K562 (cell line): ENCODE data around the gene NEK2. TPM values are rescaled to one million over a fixed set of nuclear protein-coding genes. Genes with fewer than 3 reads are reported as not detected.

ENCODE experiments used
- C11orf30 ChIP-seq: fragments of 450-650 bp; IDR thresholded peaks from 2 replicates; pipeline ENCODE4 v1.6.1; 2016; ENCODE audit warnings: low read depth, mild to moderate bottlenecking
- CBX1 ChIP-seq: sonication (generic); IDR thresholded peaks from 2 replicates; pipeline ENCODE4 v1.6.1; 2016; ENCODE audit warnings: antibody characterized with exemption, low read depth, mild to moderate bottlenecking
- CCAR2 ChIP-seq: fragments of 200-400 bp; formaldehyde crosslinking; IDR thresholded peaks from 2 replicates; pipeline ENCODE4 v1.6.1; 2017; ENCODE audit warnings: mild to moderate bottlenecking, low read depth, low read length
- HNRNPUL1 ChIP-seq: fragments of 200-400 bp; formaldehyde crosslinking; IDR thresholded peaks from 2 replicates; pipeline ENCODE4 v1.6.1; 2017; ENCODE audit warnings: low read length
- IRF2 ChIP-seq: sonication (generic); formaldehyde crosslinking; IDR thresholded peaks from 2 replicates; pipeline ENCODE4 v1.8.1; 2022; ENCODE audit warnings: mild to moderate bottlenecking, missing genetic modification reagents
- KLF16 ChIP-seq: IDR thresholded peaks from 2 replicates; pipeline ENCODE4 v1.6.1; 2016; ENCODE audit warnings: antibody characterized with exemption
- MED1 ChIP-seq: sonication (generic); formaldehyde crosslinking; IDR thresholded peaks from 2 replicates; pipeline ENCODE4 v1.8.1; 2023; ENCODE audit warnings: missing genetic modification reagents, borderline replicate concordance
- MNT ChIP-seq, 2 experiments: fragments of 450-650 bp; conservative IDR thresholded peaks; 2 replicates each; pipeline ENCODE4 v1.6.1; 2017; ENCODE audit warnings: mild to moderate bottlenecking in 2 of 2, moderate library complexity in 2 of 2
- PBX2 ChIP-seq, 2 experiments: IDR thresholded peaks in 1 of 2; conservative IDR thresholded peaks in 1 of 2; 2 replicates each; pipeline ENCODE4 v1.6.1; 2016; ENCODE audit warnings: low read depth in 2 of 2, mild to moderate bottlenecking in 1 of 2, missing compliant biosample characterization in 1 of 2, missing genetic modification characterization in 1 of 2, moderate library complexity in 1 of 2
- PYGO2 ChIP-seq: fragments of 450-650 bp; IDR thresholded peaks from 2 replicates; pipeline ENCODE4 v1.6.1; 2016; ENCODE audit warnings: mild to moderate bottlenecking, missing genetic modification characterization, moderate library complexity, missing compliant biosample characterization
- RCOR1 ChIP-seq, 2 experiments: IDR thresholded peaks; 2 replicates each; pipeline ENCODE4 v1.6.1; 2012; ENCODE audit warnings: low read depth in 2 of 2, low read length in 2 of 2, borderline replicate concordance in 1 of 2, improper control_type of control experiment in 1 of 2
- RUNX1 ChIP-seq: sonication (generic); IDR thresholded peaks from 2 replicates; pipeline ENCODE4 v1.6.1; 2016; ENCODE audit warnings: antibody characterized with exemption, low read depth
- ZBTB17 ChIP-seq: fragments of 450-650 bp; formaldehyde crosslinking; IDR thresholded peaks from 2 replicates; pipeline ENCODE4 v1.4.0; 2020; ENCODE audit warnings: mild to moderate bottlenecking
- ZKSCAN3 ChIP-seq: fragments of 250-450 bp; sonication (Bioruptor Pico); IDR thresholded peaks from 2 replicates; pipeline ENCODE4 v1.4.0; 2020
- ZNF436 ChIP-seq: fragments of 250-450, 450-650 bp; sonication (Bioruptor Pico); formaldehyde crosslinking; IDR thresholded peaks from 2 replicates; pipeline ENCODE4 v1.7.0; 2020; ENCODE audit warnings: mild to moderate bottlenecking
- polyA plus RNA-seq, 8 experiments: library from polyadenylated mRNA; depleted of rRNA in 4 of 8; stranded (reverse) in 5 of 8; unstranded in 3 of 8; fragments of >200 nt; fragmentation: Nextera tagmentation in 2 of 8; fragmentation: Illumina TruSeq in 1 of 8; extraction: Ambion mirVana in 2 of 8; extraction: Trizol in 1 of 8; gene quantifications; 2 replicates each; pipeline versions ENCODE4 v1.2.1 to v1.2.3, GENCODE V29; 2011 to 2014; ENCODE audit warnings: inconsistent platforms in 1 of 8, missing spikeins in 1 of 8
- total RNA-seq, 7 experiments: library from RNA; depleted of rRNA in 6 of 7; stranded (reverse); fragments of >200 nt in 6 of 7; fragmentation: Illumina TruSeq in 2 of 7; extraction: Trizol in 2 of 7; gene quantifications; 2 replicates each; pipeline versions ENCODE4 v1.2.1 to v1.2.3, GENCODE V29; 2011 to 2021; ENCODE audit warnings: low replicate concordance in 1 of 7
- TF ChIP-seq, protein P1 (sequence below): IDR thresholded peaks from 2 replicates; pipeline ENCODE4 v1.6.1; 2011; ENCODE audit warnings: borderline replicate concordance, low read depth, mild to moderate bottlenecking, moderate library complexity, low read length; ENCODE audit not compliant: insufficient read depth, poor library complexity, severe bottlenecking
- TF ChIP-seq, protein P2 (sequence below): fragments of 450-650 bp; IDR thresholded peaks from 2 replicates; pipeline ENCODE4 v1.7.0; 2016; ENCODE audit warnings: borderline replicate concordance

The NEK2 gene
- total and polyA plus RNA-seq, 9 of the 15 experiments (the other 6 are each of a cell fraction or from before 2014, with no cell fraction given): 30.0 to 74.7 (median 66.4) TPM

GRCh38 chr1:211680752-211681327 lies 5.4 kb upstream of the NEK2 start (continued):
- no peak for TF ChIP-seq PBX2 (CRISPR knock-in tag; IDR thresholded peaks at IDR 0.05; ENCODE audit: low read depth)
- no peak for TF ChIP-seq PBX2 (tag; conservative IDR thresholded peaks at IDR 0.05; ENCODE audit: low read depth)
- no peak for TF ChIP-seq ZNF436 (CRISPR knock-in tag)
- TF ChIP-seq C11orf30: no peak
- TF ChIP-seq PYGO2 (tag): 0 out of 2 replicates have a peak, but pooled peaks have one; percentile 20
- TF ChIP-seq CBX1: no peak
- peak; percentile 25 to 69; a peak in 2 of 4 replicates for TF ChIP-seq MNT (conservative IDR thresholded peaks at IDR 0.05)
- TF ChIP-seq HNRNPUL1: no peak
- no peak for TF ChIP-seq IRF2 (CRISPR knock-in tag)
- TF ChIP-seq, protein P1, sequence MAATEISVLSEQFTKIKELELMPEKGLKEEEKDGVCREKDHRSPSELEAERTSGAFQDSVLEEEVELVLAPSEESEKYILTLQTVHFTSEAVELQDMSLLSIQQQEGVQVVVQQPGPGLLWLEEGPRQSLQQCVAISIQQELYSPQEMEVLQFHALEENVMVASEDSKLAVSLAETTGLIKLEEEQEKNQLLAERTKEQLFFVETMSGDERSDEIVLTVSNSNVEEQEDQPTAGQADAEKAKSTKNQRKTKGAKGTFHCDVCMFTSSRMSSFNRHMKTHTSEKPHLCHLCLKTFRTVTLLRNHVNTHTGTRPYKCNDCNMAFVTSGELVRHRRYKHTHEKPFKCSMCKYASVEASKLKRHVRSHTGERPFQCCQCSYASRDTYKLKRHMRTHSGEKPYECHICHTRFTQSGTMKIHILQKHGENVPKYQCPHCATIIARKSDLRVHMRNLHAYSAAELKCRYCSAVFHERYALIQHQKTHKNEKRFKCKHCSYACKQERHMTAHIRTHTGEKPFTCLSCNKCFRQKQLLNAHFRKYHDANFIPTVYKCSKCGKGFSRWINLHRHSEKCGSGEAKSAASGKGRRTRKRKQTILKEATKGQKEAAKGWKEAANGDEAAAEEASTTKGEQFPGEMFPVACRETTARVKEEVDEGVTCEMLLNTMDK: no peak
- peak; percentile 96 to 98 for TF ChIP-seq RCOR1 (IDR thresholded peaks at IDR 0.05; ENCODE audit: borderline replicate concordance in 1 of 2, low read depth in 2 of 2, low read length in 2 of 2)
- TF ChIP-seq MED1 (CRISPR knock-in tag): no peak
- TF ChIP-seq RUNX1: no peak
- TF ChIP-seq KLF16: 0 out of 2 replicates have a peak, but pooled peaks have one; percentile 20
- TF ChIP-seq ZBTB17 (CRISPR knock-in tag): no peak
- TF ChIP-seq, protein P2, sequence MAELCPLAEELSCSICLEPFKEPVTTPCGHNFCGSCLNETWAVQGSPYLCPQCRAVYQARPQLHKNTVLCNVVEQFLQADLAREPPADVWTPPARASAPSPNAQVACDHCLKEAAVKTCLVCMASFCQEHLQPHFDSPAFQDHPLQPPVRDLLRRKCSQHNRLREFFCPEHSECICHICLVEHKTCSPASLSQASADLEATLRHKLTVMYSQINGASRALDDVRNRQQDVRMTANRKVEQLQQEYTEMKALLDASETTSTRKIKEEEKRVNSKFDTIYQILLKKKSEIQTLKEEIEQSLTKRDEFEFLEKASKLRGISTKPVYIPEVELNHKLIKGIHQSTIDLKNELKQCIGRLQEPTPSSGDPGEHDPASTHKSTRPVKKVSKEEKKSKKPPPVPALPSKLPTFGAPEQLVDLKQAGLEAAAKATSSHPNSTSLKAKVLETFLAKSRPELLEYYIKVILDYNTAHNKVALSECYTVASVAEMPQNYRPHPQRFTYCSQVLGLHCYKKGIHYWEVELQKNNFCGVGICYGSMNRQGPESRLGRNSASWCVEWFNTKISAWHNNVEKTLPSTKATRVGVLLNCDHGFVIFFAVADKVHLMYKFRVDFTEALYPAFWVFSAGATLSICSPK: no peak
- TF ChIP-seq CCAR2: no peak
- TF ChIP-seq ZKSCAN3 (CRISPR knock-in tag): no peak
